NCI-H524 (cell line): ENCODE results near the gene ATP11A.

Experiments used
- DNase-seq, 2 experiments: peaks; one replicate each; lab custom pipeline; 2025; lab: John Stamatoyannopoulos, UW

ATP11A gene

DNA sequence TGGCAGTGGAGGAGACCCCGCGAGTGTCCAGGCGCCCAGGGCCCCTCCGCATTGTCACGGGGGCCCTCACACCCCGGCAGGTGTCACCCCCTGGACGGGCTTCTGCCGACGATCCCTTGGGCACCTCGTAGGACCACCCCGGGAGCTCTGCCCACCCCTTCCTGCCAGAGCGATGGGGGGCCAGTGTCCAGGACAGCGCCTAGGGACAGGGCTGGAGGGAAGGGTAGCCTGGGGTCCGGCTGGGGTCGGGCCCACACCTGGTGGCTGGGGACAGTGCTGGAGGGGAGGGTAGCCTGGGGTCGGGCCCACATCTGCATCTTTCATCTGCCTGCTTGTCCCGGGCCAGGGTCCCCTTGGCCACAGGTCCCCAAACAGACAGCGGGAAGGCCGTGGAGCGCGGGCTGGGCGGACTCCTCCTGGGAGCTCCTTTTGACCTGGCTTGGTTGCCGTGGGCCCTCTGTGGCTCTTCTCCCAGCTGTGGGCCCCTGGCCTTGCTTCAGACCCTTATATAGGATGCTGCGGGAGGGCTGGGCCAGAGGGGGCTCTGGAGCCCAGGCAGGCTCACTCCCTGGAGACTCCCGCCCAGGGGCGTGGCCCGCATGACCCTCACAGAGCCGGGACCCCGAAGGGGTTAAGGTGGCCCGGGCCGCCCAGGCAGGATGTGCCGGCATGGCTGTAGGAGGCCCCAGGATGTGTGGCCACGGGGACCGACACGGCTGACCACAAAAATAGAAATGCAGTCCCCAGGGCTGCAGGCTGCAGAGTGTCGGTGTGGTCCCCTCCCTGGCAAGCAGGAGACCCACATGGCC, 205.0 kb downstream of the ATP11A start:
- no peak for DNase-seq

DNA sequence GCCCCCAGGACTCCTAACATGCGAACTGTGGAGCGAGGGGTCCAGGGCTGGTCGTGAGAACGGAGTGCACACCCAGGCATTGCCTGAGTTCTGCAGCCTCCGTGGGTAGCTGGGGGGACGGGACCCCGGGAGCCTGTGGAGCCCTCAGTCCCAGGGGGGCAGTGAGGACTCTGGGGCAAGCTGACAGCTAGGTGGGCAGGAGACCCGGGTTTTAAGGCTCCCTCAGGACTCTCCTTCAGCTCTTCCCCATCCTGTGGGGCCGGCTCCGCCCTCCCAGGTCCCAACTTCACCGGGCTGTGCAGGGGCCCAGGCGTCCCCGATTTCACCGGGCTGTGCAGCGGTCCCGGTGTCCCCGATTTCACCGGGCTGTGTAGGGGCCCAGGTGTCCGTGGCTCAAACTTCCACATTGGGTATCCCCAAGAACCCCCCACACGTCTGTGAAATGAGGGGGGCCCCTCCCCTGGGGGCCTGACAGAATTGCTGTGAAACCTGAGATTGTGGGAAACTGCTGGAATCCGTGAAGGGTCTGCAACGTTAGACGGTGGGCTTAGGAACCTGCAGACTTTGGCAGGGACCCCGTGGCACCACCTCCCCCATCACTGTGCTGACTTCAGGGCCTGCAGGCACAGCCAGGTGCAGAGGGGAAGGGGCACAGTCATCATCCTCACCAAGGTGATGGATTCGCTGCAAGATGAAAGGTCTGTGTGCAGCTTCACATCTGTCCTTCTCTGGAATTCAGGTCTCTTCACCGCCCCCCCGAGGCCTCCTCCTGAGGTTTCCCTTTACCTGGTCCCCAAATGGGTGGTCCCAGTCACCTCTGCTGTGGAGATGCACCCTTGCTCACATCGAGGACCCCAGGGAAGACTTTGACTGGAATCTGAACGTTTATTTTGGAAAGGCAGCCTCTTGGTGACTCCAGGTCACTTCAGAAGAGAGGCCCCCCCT, 206.0 kb downstream of the ATP11A start:
- no peak for DNase-seq

DNA sequence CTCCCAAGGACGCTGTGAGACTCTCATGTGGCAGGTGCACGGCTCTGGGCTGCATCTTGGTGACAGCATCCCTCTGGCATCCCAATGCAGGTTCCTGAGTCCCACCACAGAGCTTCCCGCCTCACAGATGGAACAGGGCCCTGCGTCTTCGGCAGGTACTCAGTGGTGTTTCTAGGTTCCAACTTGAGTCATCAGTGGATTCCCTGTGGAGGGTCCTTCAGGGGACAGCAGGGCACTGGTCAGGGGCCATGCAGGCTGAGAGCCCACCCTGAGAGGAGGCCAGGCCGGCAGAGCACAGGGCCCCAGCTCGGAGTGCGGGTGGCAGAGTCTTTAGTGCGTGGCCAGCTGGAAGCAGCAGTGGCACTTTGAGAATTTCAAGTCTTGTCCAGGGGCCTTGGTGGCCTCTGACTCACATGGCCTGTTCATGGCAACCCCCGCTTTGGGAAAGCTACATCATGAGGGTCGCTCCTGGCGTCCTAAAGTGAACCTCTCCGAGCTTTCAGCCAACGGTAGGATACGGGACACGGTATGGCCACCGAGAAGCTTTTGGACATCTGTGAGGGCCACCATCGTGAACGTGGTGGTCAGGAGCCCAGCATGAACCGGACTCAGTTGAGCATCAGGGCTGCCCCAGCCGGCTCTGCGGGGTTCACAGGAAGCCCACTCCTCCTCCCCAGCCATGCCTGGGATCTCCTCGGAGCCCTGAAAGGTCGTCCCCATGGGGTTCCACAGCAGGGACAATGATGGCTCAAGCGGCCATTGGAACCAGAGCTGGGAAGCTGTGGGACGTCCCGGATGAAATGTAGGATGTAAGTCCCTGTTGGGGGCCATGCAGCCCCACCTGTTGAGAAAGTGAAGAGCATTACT, 207.1 kb downstream of the ATP11A start:
- no peak for DNase-seq

DNA sequence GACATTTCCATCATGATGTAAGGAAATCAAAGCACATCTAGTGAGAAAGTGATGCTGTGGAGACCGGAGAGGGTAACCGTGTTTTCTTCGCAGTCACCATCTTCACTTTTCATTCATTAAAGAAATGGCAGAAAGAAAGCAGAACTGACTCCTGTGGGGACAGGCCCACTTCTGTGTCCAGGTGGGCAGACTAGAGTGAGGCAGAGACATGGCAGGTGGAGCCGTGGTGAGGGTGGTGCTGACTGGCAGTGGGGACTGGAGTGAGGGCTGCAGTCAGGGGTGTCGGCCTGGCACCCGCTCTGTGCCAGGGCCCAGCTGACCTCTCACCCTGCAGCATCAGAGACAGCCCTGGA, 207.7 kb downstream of the ATP11A start:
- no peak for DNase-seq

DNA sequence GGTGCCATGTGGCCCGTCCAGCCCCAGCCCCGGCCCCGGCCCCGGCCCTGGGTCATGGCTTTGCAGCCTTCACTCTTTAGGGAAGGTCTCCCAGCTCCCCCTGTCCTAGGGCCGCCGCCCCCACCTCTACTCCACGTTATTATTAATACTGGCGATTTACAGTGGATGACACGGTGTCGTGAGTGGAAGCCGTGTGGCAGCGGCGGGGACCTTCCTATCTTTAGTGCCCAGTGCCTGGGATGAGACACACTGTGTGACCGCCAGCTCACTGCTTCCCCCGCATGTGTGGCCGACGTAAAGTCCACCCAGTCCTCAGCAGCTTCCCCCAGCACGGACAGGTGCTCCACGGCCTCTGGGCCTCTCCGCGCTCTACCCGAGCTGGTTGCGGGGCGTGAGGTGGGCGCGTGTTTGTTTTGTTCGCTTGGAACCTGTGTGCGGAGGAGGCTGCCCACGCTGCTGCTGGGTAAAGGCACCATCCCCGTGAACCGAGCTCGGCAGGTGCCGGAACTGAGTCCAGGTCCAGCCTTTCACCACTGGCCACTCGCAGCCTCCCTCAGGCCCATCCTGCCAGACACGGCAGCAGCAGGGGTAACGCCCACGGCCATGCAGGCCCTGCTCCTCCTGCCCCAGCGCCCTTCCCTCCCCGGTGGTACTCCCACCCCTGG, 208.2 kb downstream of the ATP11A start:
- DNase-seq, result no peak

DNA sequence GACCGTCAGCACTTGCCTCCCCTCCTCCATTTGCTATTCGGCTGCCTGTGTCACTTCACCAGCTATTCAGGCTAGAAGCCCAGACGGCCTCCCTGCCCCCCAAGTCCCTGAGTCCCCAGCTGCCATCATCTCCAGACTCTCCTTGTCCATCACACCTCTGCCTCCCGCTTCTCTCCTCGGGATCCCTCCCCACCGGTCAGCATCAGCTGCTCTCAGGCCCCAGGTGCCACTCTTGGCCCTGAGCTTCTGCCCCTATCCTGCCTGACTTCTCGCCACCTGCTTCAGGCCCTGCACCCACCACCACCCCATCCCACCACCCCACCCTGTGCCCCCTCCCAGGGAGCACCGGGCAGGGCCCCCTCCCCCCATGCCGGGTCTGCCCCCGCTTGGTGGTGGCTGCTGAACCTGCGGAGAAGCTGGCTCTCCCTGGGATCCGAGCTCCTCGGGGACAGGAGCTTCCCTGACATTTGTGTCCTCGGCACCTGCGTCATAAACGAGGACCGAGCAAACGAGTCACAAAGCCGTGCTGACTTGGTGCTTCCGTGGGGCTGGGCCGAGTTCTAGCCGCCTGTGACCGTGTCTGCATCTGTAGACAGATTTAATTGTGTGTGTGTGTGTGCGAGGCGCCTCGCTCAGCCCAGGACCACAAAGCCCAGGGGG, 208.9 kb downstream of the ATP11A start:
- DNase-seq, result no peak

DNA sequence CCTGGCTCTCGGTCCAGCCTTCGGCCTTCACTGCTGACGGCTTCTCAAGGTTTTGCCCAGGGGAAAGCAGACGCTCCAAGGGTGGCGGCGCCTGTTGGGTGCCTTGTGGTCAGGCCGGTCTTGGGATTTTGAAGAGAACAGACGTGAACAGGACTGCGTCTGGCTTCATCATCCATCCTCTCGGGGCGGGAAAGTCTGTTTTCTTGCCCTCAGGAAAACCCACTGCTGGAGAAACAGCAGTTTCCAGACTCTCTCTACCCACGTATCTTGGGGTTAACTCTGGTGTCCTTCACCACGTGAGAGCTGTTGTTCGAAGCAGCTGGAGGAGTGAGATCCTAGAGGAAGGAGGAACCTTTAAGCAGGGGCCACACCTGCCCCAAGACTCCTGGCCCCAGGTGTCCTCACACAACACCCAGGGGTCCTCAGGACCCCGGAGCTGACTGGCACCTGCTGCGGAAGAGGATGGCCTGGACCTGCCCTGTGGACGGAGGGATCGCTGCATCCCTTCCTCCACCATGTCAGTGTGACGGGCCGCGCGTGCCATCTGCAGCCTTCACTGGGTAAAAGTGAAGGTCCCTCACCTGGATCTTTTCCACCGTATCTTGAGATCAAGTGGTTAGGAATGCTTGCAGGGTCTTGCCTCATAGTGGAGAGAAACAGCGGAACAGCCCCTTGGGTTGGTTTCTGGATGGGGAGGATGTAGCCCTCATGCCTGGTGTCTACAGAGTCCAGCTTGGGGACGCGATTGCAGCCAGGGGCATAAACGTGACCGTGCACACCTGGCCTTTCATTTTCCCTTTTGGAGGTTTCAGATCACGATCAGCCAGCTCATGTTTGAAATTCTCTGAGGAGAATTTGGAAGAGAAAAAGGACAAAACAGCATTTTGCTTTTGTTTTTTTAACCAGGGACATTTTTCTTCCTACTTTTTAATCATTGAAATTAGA, 209.7 kb downstream of the ATP11A start:
- DNase-seq, result no peak

DNA sequence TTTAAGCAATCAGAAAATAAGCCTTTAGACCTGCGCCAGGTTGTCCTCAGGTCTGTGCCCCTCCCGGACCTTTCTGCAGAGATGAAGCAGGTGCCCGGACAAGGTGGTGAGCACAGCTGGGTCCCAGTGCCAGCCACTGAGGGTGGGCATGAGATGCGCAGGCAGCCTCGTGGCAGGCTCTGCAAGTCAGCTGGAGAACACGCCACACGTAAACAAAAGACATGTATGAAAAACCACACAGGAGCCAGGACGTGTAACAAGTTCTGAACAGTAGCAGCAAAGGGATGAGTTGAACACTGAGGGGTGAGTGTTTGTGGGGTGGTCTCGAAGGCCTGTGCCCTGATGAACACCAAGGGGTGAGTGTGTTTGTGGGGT, 210.4 kb downstream of the ATP11A start:
- no peak for DNase-seq

DNA sequence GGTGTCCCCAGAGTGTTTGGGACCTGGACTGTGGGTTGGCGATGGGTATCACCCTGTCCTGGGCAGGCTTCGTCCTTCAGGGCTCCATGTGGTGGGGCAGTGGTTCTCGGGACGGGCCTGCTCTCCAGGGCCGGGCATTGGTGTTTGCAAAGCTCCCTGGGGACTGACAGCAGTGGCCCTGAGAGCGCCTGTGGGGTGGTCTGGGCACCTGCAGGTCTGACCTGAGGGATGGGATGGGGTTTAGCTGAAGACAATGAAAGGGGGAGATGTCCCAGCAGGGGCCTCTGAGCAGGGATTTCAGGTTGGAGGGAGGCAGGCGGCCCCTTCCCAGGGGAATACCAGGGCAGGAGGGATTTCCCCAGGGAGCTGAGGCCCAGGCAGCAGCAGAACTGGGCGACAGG, 210.9 kb downstream of the ATP11A start:
- no peak for DNase-seq

DNA sequence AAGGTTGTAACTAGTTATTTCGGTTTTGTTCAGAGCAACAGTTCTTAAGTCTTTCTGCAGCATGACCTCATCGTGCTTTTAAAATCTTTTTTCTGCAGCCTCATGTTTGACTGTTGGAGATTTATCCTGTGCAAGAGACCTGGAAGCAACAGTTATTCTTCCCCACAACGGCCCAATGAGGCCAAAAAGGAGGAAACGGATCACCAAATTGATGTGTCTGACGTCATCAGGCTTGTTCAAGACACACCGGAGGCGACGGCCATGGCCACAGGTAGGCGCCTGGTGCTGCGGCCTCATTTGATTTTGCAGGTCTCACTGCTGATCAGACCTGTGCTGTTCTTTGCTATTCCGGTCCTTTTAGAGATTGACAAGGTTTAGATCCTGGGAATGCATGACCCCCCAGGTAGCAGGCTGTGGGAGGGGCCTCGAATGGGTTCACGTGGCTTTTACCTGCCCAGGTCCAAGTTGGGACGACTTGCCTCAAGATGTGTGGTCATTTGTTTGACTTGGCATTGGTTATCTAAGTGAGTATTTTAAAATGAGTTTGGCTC, 212.3 kb downstream of the ATP11A start:
- DNase-seq, result no peak

DNA sequence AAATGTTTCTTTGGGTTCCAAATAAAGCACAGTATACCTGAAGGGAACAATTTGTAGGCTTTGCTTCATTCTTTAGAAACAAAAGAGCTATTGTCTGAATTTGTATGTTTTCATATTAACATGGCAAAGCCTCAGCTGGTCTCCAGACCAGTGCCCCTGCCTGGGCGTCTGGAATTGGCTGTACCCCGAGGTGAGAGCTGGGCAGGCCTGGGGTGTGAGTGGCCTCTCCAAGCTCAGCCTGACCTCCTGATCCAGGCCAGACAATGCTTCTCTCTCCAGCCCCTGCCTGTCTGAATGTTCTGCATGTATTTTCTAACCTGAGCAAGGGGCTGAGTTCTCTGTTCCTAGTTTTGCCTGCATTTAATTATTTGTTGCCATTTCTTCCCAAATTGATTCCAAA, 212.8 kb downstream of the ATP11A start:
- no peak for DNase-seq

DNA sequence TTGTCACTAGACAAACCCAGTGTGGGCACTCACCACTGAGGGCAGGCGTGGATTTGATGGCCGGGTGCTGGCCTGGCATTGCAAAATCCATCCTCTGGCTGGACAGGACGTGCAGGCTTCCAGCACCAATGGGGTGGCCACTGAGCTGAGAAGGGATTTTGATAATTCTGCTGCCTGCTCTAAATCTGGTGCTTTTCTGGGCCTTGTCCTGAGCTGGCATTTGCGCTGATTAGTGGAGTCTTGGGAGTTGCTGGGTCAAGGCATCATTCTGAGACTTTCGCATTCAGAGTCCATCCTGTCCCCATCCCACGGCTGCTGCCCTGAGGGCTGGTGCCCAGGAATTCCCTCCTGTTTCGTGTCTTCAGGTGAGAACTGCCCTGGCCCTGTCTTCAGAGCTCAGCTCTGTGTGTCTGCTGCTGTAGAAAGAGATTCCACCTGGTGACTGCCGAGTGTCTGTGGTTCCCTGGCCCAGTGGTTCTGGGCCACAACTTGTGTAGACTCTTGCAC, 213.3 kb downstream of the ATP11A start:
- no peak for DNase-seq

DNA sequence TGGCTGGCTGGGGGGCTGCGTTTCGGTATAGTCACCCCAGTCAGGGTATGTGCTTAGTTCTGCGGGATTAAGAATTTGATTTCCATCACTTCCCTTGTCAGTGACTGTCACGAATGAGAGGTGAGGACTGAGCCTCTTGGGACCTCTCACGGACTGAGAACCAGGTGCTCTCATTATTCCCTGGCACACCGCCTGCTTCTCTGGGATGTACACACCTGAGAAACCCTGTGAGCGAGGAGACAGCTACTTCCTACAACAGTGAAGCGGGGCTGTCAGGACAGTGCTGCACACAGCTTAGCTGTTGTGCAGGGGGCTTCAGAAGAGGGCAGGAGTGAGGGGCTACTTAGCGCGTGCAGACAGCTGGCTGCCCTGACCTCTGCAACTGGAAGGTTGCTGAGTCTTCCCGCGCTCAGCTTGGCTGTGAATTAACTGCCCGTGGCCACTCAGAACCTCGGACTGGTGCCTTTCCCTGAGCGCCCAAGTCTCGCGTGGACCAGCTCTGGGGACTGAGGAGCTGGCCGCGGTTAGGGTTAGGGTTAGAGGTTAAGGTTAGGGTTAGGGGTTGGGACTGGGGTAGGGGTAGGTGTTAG, 213.9 kb downstream of the ATP11A start:
- no peak for DNase-seq

DNA sequence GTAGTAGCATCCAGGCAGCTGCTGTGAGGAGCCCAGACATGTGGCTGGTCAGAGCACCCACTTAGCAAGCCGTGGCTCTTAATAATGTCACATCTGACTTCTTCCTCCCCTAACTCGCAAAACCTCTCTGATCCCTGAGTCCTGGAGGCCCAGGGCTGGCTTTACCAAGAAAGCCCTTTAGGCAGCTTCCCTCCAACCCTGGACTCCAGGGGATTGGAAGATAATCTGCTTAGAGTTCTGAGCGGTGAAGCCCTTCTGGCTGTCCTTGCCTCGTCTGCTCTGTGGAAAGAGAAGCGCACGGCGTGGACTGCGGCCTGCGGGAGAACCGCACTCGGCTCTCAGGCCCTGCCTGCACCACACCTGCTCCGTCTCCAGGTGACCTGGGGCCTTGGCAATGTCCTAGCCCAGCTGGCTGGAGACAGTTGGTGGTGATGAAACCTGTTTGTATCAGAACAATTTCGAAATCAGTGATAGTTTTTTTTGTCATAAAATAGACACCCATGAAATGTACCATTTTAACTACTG, 214.7 kb downstream of the ATP11A start:
- peak in 1 of 2 experiments; percentile 46 for DNase-seq

DNA sequence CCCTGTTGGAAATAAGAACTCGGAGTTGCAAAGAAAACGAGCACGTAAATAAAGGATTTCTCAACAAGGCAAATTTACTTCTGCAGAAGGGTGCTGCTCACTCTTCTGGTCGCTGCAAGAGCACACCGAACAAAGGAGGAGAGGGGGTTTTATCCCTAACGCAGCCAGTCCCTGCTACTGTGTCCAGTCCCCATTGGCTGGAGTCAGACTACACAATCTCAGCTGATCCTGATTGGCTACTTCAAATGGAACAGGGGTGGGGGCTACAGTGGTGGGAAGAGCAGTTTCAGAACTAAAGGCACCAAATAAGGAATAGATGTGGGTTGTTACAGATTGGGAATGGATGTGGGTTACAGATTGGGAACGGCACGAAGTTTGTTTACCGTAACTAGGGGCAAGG, 215.2 kb downstream of the ATP11A start:
- no peak for DNase-seq

DNA sequence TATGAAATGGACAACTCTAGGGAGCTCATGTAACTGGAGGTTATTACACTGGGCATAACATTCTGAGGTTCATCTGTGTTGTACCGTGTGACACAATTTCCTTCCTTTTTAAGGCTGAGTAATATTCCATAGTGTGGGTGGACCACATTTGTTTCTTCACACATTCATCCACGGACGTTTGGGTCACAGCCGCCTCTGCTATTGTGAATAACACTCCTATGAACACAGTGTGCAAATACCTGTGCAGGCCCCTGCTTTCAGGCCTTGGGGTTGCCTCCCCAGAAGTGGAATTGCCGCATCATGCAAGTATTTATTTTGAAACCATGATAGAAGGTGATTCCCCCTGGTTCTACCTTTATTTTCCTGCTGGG, 215.8 kb downstream of the ATP11A start:
- no peak for DNase-seq

DNA sequence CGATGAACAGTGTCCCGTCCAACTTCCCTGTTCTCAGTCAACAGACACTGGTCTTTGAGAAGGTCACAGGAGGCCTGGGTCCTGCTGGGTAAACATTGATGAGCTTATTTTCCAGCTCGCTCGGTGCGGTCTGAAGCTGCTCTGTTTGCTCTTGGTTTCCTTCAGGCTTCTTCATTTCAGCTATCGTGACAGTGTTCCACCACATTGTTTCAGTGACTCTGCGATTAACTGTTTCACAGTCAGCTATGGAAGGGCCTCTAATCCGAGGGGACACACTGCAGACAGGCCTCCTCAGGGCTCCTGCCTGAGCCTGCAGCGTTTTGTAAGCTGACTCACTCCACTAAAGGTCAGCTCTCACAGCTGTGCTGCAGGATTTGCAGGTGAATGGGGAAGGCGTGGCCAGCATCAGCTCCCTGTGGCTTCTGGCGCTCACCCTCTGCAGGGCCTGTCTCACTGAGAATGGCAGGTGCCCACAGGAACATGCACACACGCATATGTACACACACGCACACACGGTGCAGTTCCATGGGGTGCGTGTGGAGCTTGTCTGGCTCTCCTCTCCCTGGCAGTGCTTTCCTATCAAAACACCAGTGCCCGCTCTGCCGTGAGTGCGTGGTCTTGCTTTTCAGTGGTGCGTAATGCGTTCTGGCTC, 216.3 kb downstream of the ATP11A start:
- no peak for DNase-seq

DNA sequence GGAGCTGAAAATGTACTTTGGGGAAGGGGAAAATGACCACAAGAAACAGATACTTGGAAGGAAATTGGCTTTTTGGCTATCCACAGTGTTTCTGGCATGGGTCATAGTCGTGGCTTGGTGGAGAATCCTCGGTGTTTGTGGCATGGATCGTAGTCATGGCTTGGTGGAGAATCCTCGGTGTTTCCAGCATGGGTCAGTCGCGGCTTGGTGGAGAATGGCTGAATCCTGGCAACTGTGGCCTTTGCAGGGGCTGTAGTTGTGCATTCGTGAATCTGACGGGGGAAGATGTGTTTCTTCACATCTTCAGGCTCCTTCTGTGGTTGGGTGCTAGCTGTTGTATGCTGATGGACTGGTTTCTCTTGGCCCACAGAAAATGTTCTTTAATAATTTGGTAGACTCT, 217.4 kb downstream of the ATP11A start:
- no peak for DNase-seq
